NOMO-1 treated with dmso at 0.1 percent for 144 hours (cell line): ENCODE measurements around the gene LAMP1.
"Not testable (repeated sequence)": the region's sequence is repeated elsewhere in the genome, so short reads cannot be mapped to it uniquely, and the experiment has no call there.

ENCODE experiments used
- DNase-seq: peaks from one replicate; lab custom pipeline; 2025; ENCODE audit not compliant: unreplicated experiment; lab: John Stamatoyannopoulos, UW

LAMP1 gene

DNA sequence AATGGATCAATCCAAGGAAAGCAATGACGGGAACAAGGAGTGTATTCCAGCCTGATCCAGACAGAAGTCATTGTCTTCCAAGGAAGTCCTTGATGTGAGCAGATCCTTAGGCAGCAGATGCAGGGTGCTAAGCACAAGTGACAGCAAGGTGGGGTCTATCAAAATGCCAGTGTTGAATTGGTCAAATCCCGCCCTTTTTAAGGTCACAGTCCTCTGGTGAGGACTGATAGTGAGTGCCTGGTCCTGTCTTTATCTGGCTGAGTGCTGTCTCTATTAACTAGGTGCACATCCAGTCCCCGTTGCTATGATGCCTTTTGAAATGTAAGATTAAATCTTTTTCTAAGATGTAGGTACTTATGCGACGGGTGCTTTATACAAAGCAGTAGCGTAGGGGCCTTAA lies 1.3 kb upstream of the LAMP1 start:
- no peak for DNase-seq

DNA sequence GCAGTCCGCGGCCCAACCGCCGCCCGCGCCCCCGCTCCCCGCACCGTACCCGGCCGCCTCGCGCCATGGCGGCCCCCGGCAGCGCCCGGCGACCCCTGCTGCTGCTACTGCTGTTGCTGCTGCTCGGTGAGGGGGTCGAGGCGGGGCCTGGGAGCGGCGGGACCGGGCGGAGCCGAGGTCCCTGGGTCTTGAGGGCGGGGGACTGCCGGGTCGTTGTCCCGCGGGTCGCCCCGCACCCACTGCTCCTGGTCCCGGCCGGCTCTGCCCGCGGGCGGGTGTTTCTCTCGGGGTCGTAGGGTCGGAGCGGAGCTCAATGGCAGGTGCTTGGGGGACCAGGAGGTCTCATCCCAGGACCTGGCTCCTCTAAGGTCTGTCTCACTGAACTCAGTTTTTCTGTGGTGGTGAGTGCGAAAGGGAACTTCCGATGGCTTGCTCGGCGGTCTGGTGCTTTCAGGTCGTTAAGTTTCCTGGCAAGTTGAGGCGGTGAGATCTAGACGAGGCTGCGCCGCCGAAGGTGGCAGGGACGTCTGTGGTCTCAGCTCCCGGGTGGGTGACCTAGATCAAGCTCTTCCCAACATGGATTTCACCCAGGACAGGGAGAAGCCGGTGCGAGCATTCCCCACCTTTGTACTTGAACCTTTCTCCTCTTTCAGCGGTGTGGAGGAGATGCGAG lies 467 bp downstream of the LAMP1 start:
- DNase-seq = no peak

DNA sequence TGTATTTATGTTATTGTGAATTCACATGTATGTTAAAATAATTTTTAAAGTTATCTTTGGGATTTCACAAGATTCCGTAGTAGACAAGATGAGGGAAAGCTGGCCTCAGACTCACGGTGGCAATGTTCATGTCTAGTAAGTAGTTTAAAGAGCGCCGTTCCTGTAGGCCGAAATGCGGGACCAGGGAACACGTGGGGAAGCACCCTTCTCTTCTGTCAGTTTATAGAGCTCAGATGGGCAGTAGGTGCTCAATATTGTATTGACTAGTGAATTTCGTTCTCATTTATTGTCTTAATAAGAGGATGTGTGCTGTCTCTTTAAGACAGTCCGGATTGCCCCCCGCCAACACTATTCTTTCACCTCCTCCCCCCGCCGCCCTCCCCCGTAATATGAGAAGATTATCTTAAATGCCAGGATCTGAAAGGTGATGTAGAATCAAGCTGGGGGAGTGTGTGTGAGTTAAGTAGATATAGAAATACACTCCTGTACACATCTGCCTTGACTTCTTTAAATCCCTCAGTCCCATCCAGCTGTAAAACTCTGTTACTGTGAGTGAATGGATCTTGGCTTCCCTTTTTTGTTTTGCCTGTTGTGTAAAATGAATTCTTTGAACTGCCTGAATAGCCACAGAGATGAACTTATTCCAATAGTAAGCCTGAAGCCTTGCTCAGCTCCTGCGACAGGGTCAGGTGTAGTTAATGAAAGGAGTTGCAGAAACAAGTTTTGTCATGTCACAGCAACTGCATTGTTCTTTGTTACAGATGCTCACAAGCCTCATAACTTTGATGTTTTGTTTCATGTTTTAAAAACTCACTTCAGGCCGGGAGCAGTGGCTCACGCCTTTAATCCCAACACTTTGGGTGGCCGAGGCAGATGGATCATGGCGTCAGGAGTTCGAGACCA lies 1.3 kb downstream of the LAMP1 start:
- no peak for DNase-seq

DNA sequence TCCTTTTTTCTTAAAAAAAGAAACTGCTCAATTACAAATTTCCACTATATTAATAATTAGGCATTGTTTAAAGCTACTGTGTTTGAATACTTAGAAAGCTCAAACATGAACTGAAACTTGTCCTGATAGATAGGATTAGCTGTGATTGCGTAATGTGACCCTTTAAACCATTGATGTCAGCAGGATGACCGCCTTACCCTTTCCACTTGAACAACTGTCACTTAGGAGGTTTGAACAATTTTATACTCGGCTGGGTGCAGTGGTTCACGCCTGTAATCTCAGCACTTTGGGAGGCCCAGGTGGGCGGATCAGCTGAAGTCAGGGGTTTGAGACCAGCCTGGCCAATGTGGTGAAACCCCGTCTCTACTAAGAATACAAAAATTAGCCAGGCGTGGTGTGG lies 2.9 kb downstream of the LAMP1 start:
- peak; percentile 38 for DNase-seq

DNA sequence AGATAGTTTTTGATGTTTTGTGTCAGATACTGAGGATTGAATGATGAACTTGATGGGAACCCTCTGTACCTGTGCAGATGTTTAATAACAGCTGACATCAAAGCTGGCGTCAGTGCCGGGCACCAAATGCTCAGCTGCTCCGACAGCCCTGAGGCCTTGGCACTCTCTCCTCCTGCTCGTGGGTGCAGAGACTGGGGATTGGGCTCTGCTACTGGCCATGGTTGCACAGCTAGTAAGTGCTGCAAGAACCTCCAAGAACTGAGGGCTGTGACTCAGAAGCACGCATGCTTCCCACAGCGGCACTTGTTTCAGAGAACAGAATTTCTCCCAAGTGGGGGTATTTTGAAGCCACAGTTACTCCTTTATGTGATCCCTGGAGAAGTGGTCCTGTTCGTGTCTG lies 5.9 kb downstream of the LAMP1 start:
- no peak for DNase-seq

DNA sequence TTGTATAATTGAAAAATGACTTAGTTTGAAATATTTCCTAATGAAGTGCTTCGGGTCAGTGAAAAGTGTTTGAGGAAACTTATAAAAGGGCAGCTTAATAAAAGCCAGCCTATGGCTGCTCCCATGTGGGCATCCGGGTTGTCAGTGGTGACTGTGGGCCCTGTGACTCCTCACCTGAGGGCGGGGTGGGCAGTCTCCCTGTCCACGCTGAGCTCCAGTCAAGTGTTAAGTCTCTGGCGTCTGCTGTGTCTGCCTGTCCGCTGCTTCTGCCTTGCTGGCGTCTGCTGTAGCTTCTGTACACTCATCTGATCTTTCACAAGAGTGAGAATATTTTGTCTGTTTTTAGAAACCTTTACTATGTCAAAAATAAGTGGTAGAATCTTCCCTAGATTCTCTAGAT lies 7.1 kb downstream of the LAMP1 start:
- no peak for DNase-seq

DNA sequence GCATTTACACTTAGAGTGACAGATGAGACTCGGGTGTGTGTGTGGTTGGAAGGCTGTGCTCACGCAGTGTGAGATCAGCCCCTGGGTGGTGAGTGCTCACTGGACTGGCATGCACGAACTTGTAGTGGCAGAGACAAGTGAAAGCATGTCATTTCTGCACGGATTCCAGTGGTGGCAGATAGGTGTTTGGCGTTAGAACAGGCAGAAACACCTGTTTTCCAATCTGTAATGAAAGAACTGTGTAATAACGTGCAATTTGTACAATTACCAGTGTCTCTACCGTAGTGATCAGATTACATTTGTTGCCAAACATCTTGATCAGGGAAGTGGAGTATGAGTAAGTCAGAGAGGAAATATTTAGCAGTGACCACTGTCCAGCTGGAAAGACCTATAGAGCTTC lies 8.2 kb downstream of the LAMP1 start:
- DNase-seq = no peak

DNA sequence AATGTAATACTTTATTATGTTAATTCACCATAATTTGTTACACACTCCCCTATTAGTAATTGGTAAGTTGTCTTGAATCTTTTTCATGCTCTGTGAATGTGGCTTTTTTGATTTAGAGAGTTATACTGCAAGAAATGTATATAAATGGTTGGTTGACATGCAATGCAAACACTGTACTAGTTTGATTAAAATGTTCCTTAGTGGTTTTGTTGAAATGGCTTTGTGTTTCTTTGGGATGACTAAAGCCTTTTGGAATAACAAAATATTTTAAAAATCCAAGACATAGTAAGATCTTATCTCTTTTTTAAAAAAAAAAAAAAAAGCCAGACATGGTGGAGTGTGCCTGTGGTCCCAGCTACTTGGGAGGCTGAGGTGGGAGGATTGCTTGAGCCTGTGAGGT lies 10.5 kb downstream of the LAMP1 start:
- DNase-seq = no peak

DNA sequence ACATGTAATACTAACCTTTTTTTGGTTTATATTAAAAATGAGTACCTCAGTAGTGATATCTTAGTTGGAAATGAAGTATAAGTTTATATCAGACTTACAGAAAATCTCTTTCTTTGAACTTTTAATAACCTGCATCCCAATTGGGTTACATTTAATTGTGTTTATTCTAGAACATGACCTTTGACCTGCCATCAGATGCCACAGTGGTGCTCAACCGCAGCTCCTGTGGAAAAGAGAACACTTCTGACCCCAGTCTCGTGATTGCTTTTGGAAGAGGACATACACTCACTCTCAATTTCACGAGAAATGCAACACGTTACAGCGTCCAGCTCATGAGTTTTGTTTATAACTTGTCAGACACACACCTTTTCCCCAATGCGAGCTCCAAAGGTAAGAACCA lies 12.4 kb downstream of the LAMP1 start:
- no peak for DNase-seq

DNA sequence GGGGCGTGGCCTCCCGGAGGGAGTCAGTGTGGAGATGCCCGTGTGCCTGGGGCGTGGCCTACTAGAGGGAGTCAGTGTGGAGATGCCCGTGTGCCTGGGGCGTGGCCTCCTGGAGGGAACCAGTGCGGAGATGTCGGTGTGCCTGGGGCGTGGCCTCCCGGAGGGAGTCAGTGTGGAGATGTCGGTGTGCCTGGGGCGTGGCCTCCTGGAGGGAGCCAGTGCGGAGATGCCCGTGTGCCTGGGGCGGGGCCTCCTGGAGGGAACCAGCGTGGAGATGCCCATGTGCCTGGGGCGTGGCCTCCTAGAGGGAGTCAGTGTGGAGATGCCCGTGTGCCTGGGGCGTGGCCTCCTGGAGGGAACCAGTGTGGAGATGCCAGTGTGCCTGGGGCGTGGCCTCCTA lies 17.1 kb downstream of the LAMP1 start:
- DNase-seq = not testable (repeated sequence)

DNA sequence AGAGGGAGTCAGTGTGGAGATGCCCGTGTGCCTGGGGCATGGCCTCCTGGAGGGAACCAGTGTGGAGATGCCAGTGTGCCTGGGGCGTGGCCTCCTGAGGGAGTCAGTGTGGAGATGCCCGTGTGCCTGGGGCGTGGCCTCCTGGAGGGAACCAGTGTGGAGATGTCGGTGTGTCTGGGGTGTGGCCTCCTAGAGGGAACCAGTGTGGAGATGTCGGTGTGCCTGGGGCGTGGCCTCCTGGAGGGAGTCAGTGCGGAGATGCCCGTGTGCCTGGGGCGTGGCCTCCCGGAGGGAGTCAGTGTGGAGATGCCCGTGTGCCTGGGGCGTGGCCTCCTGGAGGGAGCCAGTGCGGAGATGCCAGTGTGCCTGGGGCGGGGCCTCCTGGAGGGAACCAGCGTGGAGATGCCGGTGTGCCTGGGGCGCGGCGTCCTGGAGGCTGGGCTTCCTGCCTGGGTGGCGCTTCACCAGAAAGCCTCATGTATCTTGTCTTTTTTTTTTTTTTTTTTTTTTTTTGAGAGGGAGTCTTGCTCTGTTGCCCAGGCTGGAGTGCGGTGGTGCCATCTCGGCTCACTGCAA lies 17.9 kb downstream of the LAMP1 start:
- DNase-seq = not testable (repeated sequence)

DNA sequence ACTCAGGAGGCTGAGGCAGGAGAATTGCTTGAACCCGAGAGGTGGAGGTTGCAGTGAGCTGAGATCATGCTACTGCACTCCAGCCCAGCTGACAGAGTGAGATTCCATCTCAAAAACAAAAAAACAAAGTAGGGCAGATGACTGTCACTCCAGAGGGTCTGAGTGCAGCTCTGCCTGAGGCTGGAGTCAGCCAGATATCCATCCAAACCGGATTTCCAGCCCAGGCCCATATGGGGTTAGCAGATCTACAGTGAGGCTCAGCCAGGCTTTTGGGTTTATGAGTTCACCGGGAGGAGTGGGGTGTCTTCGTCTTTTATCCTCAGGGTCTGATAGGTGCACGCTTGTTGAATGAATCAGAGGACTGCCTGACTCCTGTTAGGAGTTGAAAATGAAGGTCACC lies 19.0 kb downstream of the LAMP1 start:
- no peak for DNase-seq

DNA sequence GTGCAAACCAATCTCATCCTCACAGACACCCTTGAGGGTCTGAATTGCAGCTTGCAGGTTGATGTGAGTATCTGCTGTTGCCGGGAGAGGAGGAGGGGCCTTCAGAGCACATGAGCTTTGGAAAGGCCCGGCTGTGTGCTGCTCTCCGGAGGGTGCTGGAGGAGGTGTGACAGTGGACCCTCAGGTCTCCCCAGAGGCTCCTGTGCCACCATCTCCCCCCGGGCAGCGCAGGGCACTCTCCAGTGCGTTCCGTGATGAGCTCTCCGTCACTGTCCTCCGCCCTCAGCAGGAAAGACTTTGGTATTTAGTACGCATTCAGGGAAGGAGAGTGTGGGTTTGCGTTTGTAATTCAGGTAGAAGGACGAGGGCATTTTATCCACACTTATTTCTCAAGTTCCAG lies 20.0 kb downstream of the LAMP1 start:
- no peak for DNase-seq

DNA sequence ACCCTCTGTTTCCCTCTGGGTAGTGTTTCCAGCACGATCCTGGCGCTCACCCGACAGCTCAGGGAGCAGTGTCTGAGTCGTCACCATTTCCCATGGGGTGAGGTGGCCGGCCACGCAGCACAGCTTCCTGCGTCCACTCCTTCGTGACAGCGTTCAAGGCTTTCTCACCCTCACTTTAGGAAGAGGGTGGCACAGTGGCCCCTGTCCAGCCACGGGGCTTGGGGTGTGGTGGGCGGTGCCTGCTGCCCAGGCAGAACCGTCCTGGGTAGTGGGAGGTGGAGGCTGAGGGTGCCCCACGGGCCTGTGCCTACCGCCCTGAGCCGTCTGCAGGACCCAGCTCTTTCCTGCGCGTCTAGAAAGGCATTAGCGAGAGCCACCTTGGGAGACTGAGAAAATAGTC lies 21.9 kb downstream of the LAMP1 start:
- DNase-seq = no peak

DNA sequence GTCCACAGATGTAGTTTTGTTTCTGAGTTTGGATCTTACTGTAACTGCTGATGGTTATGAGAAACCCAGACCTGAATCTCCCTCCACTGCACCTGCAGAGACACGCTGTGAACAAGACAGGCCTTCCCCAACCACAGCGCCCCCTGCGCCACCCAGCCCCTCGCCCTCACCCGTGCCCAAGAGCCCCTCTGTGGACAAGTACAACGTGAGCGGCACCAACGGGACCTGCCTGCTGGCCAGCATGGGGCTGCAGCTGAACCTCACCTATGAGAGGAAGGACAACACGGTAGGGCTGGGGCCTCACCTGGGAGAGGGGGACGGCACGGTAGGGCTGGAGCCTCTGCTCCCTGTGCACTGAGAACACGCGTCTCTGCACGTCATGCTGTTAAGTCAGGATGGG lies 22.3 kb downstream of the LAMP1 start:
- DNase-seq = no peak

DNA sequence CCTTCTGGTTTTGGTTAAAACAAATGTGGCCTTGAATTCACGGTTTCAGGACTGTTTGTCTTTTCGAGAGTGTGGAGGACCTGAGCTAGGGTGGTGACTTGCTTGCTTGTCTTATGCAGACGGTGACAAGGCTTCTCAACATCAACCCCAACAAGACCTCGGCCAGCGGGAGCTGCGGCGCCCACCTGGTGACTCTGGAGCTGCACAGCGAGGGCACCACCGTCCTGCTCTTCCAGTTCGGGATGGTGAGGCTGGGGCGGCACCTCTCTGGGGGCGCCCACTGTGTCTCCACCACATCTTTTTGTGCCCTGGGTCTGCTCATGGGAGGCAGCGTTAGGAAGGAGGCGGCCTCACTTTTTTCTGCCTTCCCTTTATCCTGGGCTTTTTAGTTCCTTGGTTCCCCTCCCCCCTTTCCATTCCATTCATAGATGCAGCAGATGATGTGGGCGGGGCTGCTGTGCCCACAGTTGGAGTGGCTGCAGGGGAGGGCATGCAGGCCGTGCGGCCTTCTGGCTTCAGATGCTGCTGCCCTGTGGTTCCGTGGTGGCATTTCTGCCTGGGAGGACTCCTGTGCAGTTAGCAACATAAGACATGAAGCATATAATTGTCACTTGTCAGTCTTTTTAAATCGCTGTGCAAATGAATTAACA lies 23.3 kb downstream of the LAMP1 start:
- no peak for DNase-seq

DNA sequence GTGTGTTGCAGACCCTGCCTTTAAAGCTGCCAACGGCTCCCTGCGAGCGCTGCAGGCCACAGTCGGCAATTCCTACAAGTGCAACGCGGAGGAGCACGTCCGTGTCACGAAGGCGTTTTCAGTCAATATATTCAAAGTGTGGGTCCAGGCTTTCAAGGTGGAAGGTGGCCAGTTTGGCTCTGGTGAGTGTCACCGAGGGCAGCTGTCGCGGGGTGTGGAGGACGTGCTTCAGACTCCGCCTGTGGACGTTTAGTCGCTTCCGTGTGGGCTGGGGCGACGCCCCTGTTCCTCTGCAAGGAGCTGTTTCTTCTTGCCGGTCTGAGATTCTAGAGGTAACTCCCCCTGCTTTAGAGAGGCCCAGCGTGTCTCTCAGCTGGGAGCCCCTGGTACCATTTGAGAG lies 24.5 kb downstream of the LAMP1 start:
- DNase-seq = no peak

DNA sequence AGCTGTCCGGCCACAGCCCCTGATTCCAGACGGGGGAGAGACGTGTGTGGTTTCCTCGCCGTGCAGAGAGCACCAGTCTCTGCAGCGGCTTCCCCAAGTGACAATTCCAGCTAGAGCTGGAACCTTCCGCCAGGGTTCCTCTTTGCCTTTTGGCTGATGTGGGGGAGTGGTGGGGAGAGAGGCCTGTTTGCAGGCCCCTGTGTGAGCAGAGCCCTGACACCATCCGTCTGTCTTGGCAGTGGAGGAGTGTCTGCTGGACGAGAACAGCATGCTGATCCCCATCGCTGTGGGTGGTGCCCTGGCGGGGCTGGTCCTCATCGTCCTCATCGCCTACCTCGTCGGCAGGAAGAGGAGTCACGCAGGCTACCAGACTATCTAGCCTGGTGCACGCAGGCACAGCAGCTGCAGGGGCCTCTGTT lies 25.0 kb downstream of the LAMP1 start:
- DNase-seq = no peak

DNA sequence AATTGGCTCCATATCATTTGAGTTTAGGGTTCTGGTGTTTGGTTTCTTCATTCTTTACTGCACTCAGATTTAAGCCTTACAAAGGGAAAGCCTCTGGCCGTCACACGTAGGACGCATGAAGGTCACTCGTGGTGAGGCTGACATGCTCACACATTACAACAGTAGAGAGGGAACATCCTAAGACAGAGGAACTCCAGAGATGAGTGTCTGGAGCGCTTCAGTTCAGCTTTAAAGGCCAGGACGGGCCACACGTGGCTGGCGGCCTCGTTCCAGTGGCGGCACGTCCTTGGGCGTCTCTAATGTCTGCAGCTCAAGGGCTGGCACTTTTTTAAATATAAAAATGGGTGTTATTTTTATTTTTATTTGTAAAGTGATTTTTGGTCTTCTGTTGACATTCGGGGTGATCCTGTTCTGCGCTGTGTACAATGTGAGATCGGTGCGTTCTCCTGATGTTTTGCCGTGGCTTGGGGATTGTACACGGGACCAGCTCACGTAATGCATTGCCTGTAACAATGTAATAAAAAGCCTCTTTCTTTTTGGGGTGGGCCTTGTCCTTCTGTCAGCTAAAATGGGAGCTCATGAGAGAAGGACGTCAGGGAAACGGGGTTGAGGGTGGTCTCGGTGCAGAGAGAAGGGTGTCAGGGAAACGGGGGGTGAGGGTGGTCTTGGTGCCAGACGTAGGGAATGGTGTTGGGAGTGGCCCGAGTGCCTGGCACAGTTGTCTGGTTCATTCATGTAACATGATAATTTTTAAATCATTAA lies 26.0 kb downstream of the LAMP1 start:
- no peak for DNase-seq

DNA sequence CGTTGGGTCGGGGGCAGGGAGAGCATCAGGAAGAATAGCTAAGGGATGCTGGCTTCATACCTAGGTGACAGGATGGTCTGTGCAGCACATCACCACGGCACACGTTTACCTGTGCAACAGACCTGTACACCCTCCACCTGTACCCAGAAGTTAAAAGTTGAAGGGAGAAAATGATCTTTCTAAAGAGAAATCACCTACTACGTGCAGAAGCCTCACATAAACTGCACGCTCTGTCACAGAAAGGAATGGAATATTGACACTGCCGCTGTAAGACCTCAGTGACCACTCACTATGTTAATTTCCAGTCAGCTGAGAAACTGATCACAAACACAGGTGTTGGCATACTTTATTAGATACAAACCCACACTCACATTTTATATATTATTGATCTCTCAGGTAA lies 26.8 kb downstream of the LAMP1 start:
- no peak for DNase-seq

DNA sequence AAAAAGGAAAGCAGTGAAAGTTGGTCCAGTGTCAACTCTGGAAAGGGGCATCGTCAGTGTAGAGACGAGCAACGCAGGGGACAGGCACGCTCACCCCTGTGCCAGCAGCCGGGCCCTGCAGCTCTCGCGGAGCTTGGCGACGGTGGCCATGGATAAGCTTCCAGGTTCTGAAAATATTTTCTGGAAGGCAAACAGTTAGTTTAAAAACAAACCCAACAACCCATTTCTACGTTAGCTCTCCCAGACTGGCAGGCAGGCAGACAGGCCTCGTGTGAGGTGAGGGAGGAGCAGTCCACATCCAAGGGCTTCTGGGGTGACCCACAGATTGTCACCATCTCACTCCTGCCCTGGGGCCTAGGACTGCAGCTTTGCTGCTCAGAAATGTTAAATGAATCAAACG lies 27.4 kb downstream of the LAMP1 start:
- DNase-seq = no peak
